MM.1S (cell line): ENCODE results near the gene HAND2.

Experiments
- CTCF ChIP-seq: fragments of 300-600 bp; sonication (generic); IDR thresholded peaks from 2 replicates; pipeline ENCODE4 v1.5.1; 2016; ENCODE audit warnings: antibody characterized with exemption, low read length, mixed read lengths
- EZH2 ChIP-seq: fragments of 300-600 bp; sonication (generic); optimal IDR thresholded peaks from 2 replicates; pipeline ENCODE3; 2017; ENCODE audit warnings: low read depth, mild to moderate bottlenecking, antibody characterized with exemption, low read length, mixed read lengths

DNA sequence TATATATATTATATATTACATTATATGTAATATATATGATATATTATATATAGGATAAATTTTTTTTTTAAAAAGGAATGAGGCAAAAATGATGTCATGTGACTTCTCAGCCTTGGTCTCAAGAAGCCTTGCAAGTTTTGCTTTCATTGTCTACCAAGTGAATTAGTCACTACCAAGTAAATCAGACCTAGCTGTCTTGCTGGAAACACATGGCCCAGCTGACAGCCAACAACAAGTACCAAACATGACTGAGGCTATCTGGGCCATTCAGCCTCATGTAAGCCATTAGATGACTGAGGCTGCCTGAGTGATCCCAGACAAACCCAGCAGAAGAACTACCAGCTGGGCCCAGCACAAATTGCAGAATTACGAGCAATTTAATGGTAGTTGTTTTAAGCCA, 44.9 kb downstream of the HAND2 start:
- TF ChIP-seq EZH2, result no peak
- no peak for TF ChIP-seq CTCF
